B cell (primary cell): ENCODE measurements around the gene TNIP1. TPM values are rescaled to one million over a fixed set of nuclear protein-coding genes. Genes with fewer than 3 reads are reported as not detected.

Experiments
- ATAC-seq: fragments of 200-7000 bp; cut with Tn5 transposase; one replicate; pipeline ENCODE4 v1.10.0; 2021; ENCODE audit warnings: low read depth, mild to moderate bottlenecking, moderate number of reproducible peaks, moderate library complexity
- CTCF ChIA-PET: fragments of 350-600 bp; sonication (Branson Sonifier 250); formaldehyde crosslinking; loops from one replicate; lab custom pipeline; 2021; ENCODE audit warnings: antibody characterized with exemption, inconsistent platforms; lab: Charles Lee
- POLR2A ChIA-PET: fragments of 350-600 bp; sonication (Branson Sonifier 250); formaldehyde crosslinking; loops from one replicate; lab custom pipeline; 2021; ENCODE audit warnings: antibody characterized with exemption; lab: Charles Lee
- DNase-seq: peaks from one replicate; pipeline ENCODE4 v3.0.0; 2013
- H2AFZ ChIP-seq: 2 replicates; pipeline ENCODE4 v1.6.1; 2012; ENCODE audit warnings: mild to moderate bottlenecking, low read depth, low read length; ENCODE audit not compliant: insufficient read depth, poor library complexity, severe bottlenecking
- H3K27ac ChIP-seq, 2 donors: 1 replicate in 1 of 2; 2 replicates in 1 of 2; pipeline ENCODE4 v1.5.1; 2012 to 2013; ENCODE audit warnings: low read length in 2 of 2, mild to moderate bottlenecking in 2 of 2, moderate library complexity in 1 of 2
- H3K27me3 ChIP-seq, 4 experiments: fragments of 200-600 bp in 1 of 4; sonication (generic) in 1 of 4; replicated peaks in 1 of 4; 1 replicate in 2 of 4; 2 replicates in 2 of 4; pipeline versions ENCODE4 v1.6.1 to v1.7.0; 2013 to 2016; ENCODE audit warnings: low read length in 3 of 4, mild to moderate bottlenecking in 2 of 4, mixed read lengths in 1 of 4, moderate library complexity in 1 of 4; ENCODE audit not compliant: insufficient read depth in 4 of 4, control insufficient read depth in 3 of 4; ENCODE audit errors: control extremely low read depth in 1 of 4
- H3K36me3 ChIP-seq, 2 experiments: replicated peaks in 1 of 2; 1 replicate in 1 of 2; 2 replicates in 1 of 2; pipeline versions ENCODE4 v1.6.1 to v1.7.1; 2013; ENCODE audit warnings: low read length in 1 of 2; ENCODE audit not compliant: insufficient read depth in 2 of 2, control insufficient read depth in 1 of 2; ENCODE audit errors: control extremely low read depth in 1 of 2, extremely low read depth in 1 of 2
- H3K4me1 ChIP-seq, 2 donors: fragments of 200-600 bp in 1 of 2; sonication (generic) in 1 of 2; 1 replicate in 1 of 2; 2 replicates in 1 of 2; pipeline versions ENCODE4 v1.5.1 to v1.6.1; 2013 to 2017; ENCODE audit warnings: low read length in 2 of 2; ENCODE audit not compliant: control insufficient read depth in 2 of 2, insufficient read depth in 2 of 2
- H3K4me2 ChIP-seq: replicated peaks from 2 replicates; pipeline ENCODE3; 2012; ENCODE audit warnings: mild to moderate bottlenecking, low read depth, low read length; ENCODE audit not compliant: poor library complexity, severe bottlenecking
- H3K4me3 ChIP-seq, 5 experiments: fragments of 200-600 bp in 1 of 5; sonication (generic) in 1 of 5; 1 replicate in 3 of 5; 2 replicates in 2 of 5; pipeline versions ENCODE4 v1.5.1 to v1.7.0; 2011 to 2016; ENCODE audit warnings: low read length in 4 of 5, mild to moderate bottlenecking in 4 of 5, low read depth in 2 of 5, control low read depth in 1 of 5, moderate library complexity in 1 of 5; ENCODE audit not compliant: insufficient read depth in 1 of 5; ENCODE audit errors: control extremely low read depth in 1 of 5, extremely low read depth in 1 of 5
- H3K79me2 ChIP-seq: fragments of 200-600 bp; sonication (generic); one replicate; pipeline ENCODE4 v1.6.0; 2016; ENCODE audit warnings: low read length; ENCODE audit not compliant: control insufficient read depth, insufficient read depth
- H3K9ac ChIP-seq: fragments of 200-600 bp; sonication (generic); 2 replicates; pipeline ENCODE4 v1.6.1; 2017; ENCODE audit warnings: mild to moderate bottlenecking, low read length, moderate library complexity
- H3K9me3 ChIP-seq, 3 donors: one replicate each; pipeline versions ENCODE4 v1.6.1 to v1.7.1; 2013; ENCODE audit warnings: low read length in 2 of 3; ENCODE audit not compliant: control insufficient read depth in 2 of 3, insufficient read depth in 1 of 3; ENCODE audit errors: control extremely low read depth in 1 of 3
- H4K20me1 ChIP-seq: 2 replicates; pipeline ENCODE4 v1.6.0; 2012; ENCODE audit warnings: mild to moderate bottlenecking, low read length; ENCODE audit not compliant: insufficient read depth, control insufficient read depth, poor library complexity, severe bottlenecking
- H3K27ac Mint-ChIP-seq: one replicate; pipeline ENCODE4 v1.8.0; 2021; ENCODE audit warnings: mixed read lengths
- H3K27me3 Mint-ChIP-seq: one replicate; pipeline ENCODE4 v1.8.0; 2021; ENCODE audit warnings: mixed read lengths
- H3K4me1 Mint-ChIP-seq: one replicate; pipeline ENCODE4 v1.8.0; 2021; ENCODE audit warnings: mixed read lengths
- H3K4me3 Mint-ChIP-seq: one replicate; pipeline ENCODE4 v1.8.0; 2021; ENCODE audit warnings: mixed read lengths
- H3K9me3 Mint-ChIP-seq: one replicate; pipeline ENCODE4 v1.8.0; 2022; ENCODE audit warnings: mixed read lengths; ENCODE audit not compliant: insufficient read depth
- CTCF ChIP-seq: fragments of 200-600 bp; IDR thresholded peaks from one replicate; pipeline ENCODE4 v1.8.0; 2022; ENCODE audit warnings: antibody characterized with exemption, mild to moderate bottlenecking
- EZH2 ChIP-seq: IDR thresholded peaks from 2 replicates; pipeline ENCODE4 v1.6.1; 2012; ENCODE audit warnings: borderline replicate concordance, low read depth, mild to moderate bottlenecking, moderate library complexity, low read length; ENCODE audit not compliant: insufficient read depth, poor library complexity, severe bottlenecking
- WGBS: methylation state at CpG from one replicate; pipeline ENCODE4 v1.1.5; 2013; ENCODE audit warnings: missing lambda C conversion rate; ENCODE audit not compliant: insufficient coverage; 5-methylcytosine and 5-hydroxymethylcytosine counted together
- intact Hi-C: fragments of 100-400 bp; cut with micrococcal nuclease; formaldehyde crosslinking; loops from one replicate; pipeline ENCODE4 v1.10.0; 2022
- polyA plus RNA-seq: library from polyadenylated mRNA; depleted of rRNA; stranded (reverse); fragments of >200 nt; gene quantifications from 2 replicates; pipeline ENCODE4 v1.2.3, GENCODE V29; 2012
- total RNA-seq, 2 donors: library from RNA; stranded (reverse); fragments of 120-200 nt in 1 of 2; gene quantifications; 1 replicate in 1 of 2; 2 replicates in 1 of 2; pipeline versions ENCODE4 v1.2.3 to v1.2.4, GENCODE V29; 2013 to 2022

Gene TNIP1
- total and polyA plus RNA-seq, 2 donors (not counting 1 experiment from before 2014, with no cell fraction given), result 108 to 294 TPM

DNA sequence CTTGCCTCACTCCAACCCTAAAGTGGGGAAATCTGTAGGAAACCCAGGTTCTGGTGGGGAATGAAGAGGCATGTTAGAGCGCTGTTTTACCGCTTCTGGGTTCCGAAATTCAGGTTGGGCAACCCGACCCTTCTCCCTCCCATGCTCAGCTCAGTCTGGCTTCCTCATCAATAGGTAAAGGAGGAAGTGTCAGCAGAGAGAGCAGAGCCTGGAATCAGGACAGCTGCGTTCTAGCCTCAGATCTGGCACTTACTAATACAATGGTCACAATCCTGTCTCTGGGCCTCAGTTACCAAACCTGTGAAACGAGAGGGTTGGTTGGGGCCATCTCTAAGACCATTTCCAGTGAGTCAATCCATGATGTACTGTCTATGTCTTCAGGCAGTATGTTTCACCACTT is 16.2 kb upstream of the TNIP1 start:
- H3K4me1 Mint-ChIP-seq, result peaks cover 85% of the 10 kb centered on the region
- no peaks in the 10 kb centered on the region for H3K9me3 Mint-ChIP-seq
- Histone ChIP-seq H3K4me1 (peaks cover 56 to 66% of the 10 kb centered on the region in 2 donors), H2AFZ (no peak overlapping the region), H3K4me2 (no peak overlapping the region), H3K27me3 (no peaks in the 10 kb centered on the region), H3K79me2 (no peaks in the 10 kb centered on the region), H3K27ac (peak overlapping the region in 1 of 2 donors; percentile 76), H3K4me3 (no peak overlapping the region), H3K9me3 (peaks cover 0 to 4% (median 0%) of the 10 kb centered on the region in 3 donors), H3K9ac (no peak overlapping the region), H4K20me1 (no peaks in the 10 kb centered on the region), H3K36me3 (peaks cover 1 to 33% of the 10 kb centered on the region in 2 experiments)
- intact Hi-C loops, result no loop called here
- WGBS, result no CpG with 5 or more reads among the region's 6 CpGs
- no peak overlapping the region for H3K4me3 Mint-ChIP-seq
- peak overlapping the region; percentile 47 for H3K27ac Mint-ChIP-seq
- H3K27me3 Mint-ChIP-seq, result no peaks in the 10 kb centered on the region
- CTCF ChIA-PET, result interaction anchor here (0.9 to 5.9 kb wide), 5 partner anchors 13 to 68 kb away, joined by 3 to 51 read pairs (median 9); no protein-coding TSS in a partner anchor
- ATAC-seq (no peak), DNase-seq (no peak)
- TF ChIP-seq CTCF (no peak), EZH2 (no peak)
- POLR2A ChIA-PET, result interaction anchor here (0.7 kb wide), 1 partner anchor 41 kb away, joined by 4 read pairs; no protein-coding TSS in a partner anchor

GRCh38 chr5:151096001-151096373 is 15.2 kb upstream of the TNIP1 start:
- Histone ChIP-seq H2AFZ (no peak overlapping the region), H3K79me2 (no peaks in the 10 kb centered on the region), H3K9me3 (peaks cover 0 to 4% (median 0%) of the 10 kb centered on the region in 3 donors), H3K4me3 (no peak overlapping the region), H3K4me2 (no peak overlapping the region), H3K27me3 (no peaks in the 10 kb centered on the region), H4K20me1 (no peaks in the 10 kb centered on the region), H3K4me1 (peaks cover 56 to 66% of the 10 kb centered on the region in 2 donors), H3K36me3 (peaks cover 1 to 22% of the 10 kb centered on the region in 2 experiments), H3K27ac (peak overlapping the region; percentile 15 to 76), H3K9ac (no peak overlapping the region)
- CTCF ChIA-PET, result interaction anchor here (0.7 to 5.9 kb wide), 4 partner anchors 9 to 44 kb away, joined by 3 to 51 read pairs (median 6); no protein-coding TSS in a partner anchor
- Mint-ChIP-seq H3K4me3 (no peak overlapping the region), H3K9me3 (no peaks in the 10 kb centered on the region), H3K27me3 (no peaks in the 10 kb centered on the region), H3K27ac (peak overlapping the region; percentile 33), H3K4me1 (peaks cover 84% of the 10 kb centered on the region)
- intact Hi-C loops, result no loop called here
- ATAC-seq (no peak), DNase-seq (no peak)
- WGBS, result 98% methylated on average over 6 of the region's 6 CpGs
- TF ChIP-seq EZH2, result no peak
- TF ChIP-seq CTCF, result no peak
- POLR2A ChIA-PET, result no interaction called here
